ENCODE results near the gene SNX22. TPM values are rescaled to one million over a fixed set of nuclear protein-coding genes. Genes with fewer than 3 reads are reported as not detected.

The SNX22 gene
- total and polyA plus RNA-seq, 2 of the 8 experiments (the other 6 are each of a cell fraction or from before 2014, with no cell fraction given) = 4.9 TPM

DNA sequence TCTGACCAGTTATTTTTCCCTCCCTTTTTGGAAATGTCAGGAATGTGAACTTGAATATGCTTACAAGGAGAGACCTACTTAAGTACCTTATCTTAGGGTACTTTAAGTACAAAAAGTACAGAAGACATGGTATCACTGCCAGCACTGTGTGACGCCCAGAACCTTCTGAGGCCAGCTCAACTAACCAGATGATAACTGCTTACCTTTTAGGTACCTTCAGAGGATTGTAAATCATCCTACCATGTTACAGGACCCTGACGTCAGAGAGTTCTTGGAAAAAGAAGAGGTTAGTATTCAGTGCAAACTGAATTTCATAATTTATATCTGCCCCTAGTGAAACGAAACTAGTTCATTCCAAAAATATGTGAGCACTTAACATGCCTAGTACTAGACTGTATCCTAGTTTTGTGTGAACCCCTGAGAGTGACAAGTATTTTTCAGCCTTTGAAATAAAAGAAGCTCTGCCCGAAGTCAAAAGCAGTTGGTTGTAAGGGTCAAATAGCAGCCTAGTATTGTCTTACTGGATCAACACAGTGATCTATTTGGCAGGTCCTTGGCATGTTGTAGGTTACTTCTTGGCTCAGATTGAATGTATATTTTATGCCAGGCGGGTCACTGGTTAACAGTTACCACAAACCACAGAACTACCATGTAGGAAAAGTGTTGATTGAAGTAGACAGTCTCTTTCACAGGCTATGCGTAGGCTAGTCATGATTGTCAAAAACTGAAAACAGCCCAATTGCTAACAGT is 23.8 kb upstream of the SNX22 start:
- 92% methylated on average over 6 of the region's 6 CpGs; no CpG with 5 or more reads in 1 of the 2 experiments for WGBS, 2 experiments (ENCODE audit: extremely low coverage in 1 of 2, insufficient coverage in 1 of 2, insufficient read length in 1 of 2, insufficient replicate concordance in 2 of 2, low coverage in 1 of 2, low lambda C conversion rate in 2 of 2, missing lambda C conversion rate in 1 of 2)
- H3K36me3 ChIP-seq (ENCODE audit: control insufficient read depth in 2 of 4, insufficient read depth in 4 of 4, low read length in 3 of 4) = peaks cover 12 to 51% (median 37%) of the 10 kb centered on the region in 4 experiments
- CTCF ChIA-PET (ENCODE audit: partially characterized antibody) = interaction anchor here (0.7 kb wide), 1 partner anchor 529 kb away, joined by 3 read pairs; no protein-coding TSS in a partner anchor
- TF ChIP-seq KDM1A (IDR thresholded peaks at IDR 0.05; ENCODE audit: borderline replicate concordance, low read length) = no peak
- TF ChIP-seq, protein P1, sequence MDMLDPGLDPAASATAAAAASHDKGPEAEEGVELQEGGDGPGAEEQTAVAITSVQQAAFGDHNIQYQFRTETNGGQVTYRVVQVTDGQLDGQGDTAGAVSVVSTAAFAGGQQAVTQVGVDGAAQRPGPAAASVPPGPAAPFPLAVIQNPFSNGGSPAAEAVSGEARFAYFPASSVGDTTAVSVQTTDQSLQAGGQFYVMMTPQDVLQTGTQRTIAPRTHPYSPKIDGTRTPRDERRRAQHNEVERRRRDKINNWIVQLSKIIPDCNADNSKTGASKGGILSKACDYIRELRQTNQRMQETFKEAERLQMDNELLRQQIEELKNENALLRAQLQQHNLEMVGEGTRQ (IDR thresholded peaks at IDR 0.05; ENCODE audit: low read length) = no peak
- TF ChIP-seq, protein P2, sequence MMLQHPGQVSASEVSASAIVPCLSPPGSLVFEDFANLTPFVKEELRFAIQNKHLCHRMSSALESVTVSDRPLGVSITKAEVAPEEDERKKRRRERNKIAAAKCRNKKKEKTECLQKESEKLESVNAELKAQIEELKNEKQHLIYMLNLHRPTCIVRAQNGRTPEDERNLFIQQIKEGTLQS (IDR thresholded peaks at IDR 0.05; ENCODE audit: insufficient read depth, low read depth, low read length) = no peak
- TF ChIP-seq EZH2 (IDR thresholded peaks at IDR 0.05; ENCODE audit: low read depth, low read length, severe bottlenecking) = no peak
- TF ChIP-seq RXRA (IDR thresholded peaks at IDR 0.05; ENCODE audit: insufficient read depth, low read depth, low read length) = no peak
- TF ChIP-seq CBX5 (IDR thresholded peaks at IDR 0.05; ENCODE audit: low read depth, low read length) = no peak
- TF ChIP-seq CEBPB (IDR thresholded peaks at IDR 0.05; ENCODE audit: low read depth, low read length) = no peak
- TF ChIP-seq GTF2F1 (IDR thresholded peaks at IDR 0.05; ENCODE audit: borderline replicate concordance, low read depth, low read length) = no peak

More for the DNA sequence above, 23.8 kb upstream of the SNX22 start:
- Histone ChIP-seq H4K8ac (ENCODE audit: extremely low read depth, insufficient read depth, low read length) (no peak overlapping the region), H3K23me2 (ENCODE audit: low read depth, low read length) (no peaks in the 10 kb centered on the region), H4K20me1 (replicated peaks in 1 of 2; ENCODE audit: control insufficient read depth in 1 of 2, insufficient read depth in 2 of 2, low read length in 2 of 2) (no peaks in the 10 kb centered on the region), H3K4ac (replicated peaks; ENCODE audit: insufficient read length, low read depth, low read length) (no peak overlapping the region), H3K14ac (ENCODE audit: insufficient read length) (no peak overlapping the region), H3K79me1 (ENCODE audit: low read depth, low read length) (no peaks in the 10 kb centered on the region; the same call in 1 of the 2 replicates), H3K79me2 (ENCODE audit: control insufficient read depth in 1 of 2, insufficient read depth in 2 of 2, low read length in 2 of 2) (no peaks in the 10 kb centered on the region), H4K5ac (ENCODE audit: insufficient read length, low read depth, low read length) (no peak overlapping the region), H2BK120ac (replicated peaks; ENCODE audit: low read depth, low read length) (no peak overlapping the region), H3K9ac (replicated peaks in 1 of 4; ENCODE audit: extremely low read depth in 1 of 4, low read depth in 3 of 4, low read length in 3 of 4) (no peak overlapping the region), H3K27ac (ENCODE audit: low read depth, low read length) (no peak overlapping the region), H2AFZ (ENCODE audit: low read length) (no peak overlapping the region), H3K27me3 (replicated peaks in 1 of 4; ENCODE audit: control insufficient read depth in 3 of 4, extremely low read depth in 1 of 4, insufficient read depth in 3 of 4, low read length in 3 of 4) (no peaks in the 10 kb centered on the region), H2BK12ac (ENCODE audit: low read depth, low read length) (no peak overlapping the region), H3K18ac (ENCODE audit: extremely low read depth, low read length) (no peak overlapping the region), H3K23ac (ENCODE audit: insufficient read length) (no peak overlapping the region), H2AK5ac (ENCODE audit: low read depth, low read length) (no peak overlapping the region), H3K4me3 (ENCODE audit: extremely low read depth in 1 of 4, insufficient read depth in 2 of 4, low read depth in 3 of 4, low read length in 4 of 4) (no peak overlapping the region), H3K4me1 (replicated peaks in 1 of 4; ENCODE audit: control insufficient read depth in 3 of 4, insufficient read depth in 4 of 4, low read length in 3 of 4) (no peaks in the 10 kb centered on the region), H2BK20ac (ENCODE audit: low read length) (no peak overlapping the region), H4K91ac (replicated peaks; ENCODE audit: insufficient read length, low read length) (no peak overlapping the region), H3K9me3 (ENCODE audit: insufficient read depth in 2 of 2, low read depth in 1 of 2, low read length in 1 of 2) (no peaks in the 10 kb centered on the region), H2BK5ac (ENCODE audit: low read depth, low read length) (no peak overlapping the region), H3K4me2 (ENCODE audit: insufficient read depth in 1 of 2, low read depth in 2 of 2, low read length in 2 of 2) (no peak overlapping the region), H3K56ac (replicated peaks; ENCODE audit: insufficient read length, low read depth, low read length) (no peak overlapping the region), H2BK15ac (ENCODE audit: low read length) (no peak overlapping the region)
- POLR2A ChIA-PET (ENCODE audit: partially characterized antibody) = no interaction called here
- DNase-seq (ENCODE audit: low read depth in 1 of 2, low spot score in 2 of 2) = no peak
- no peak for FAIRE-seq
